ENCODE measurements around the gene FAM98B. TPM values are rescaled to one million over a fixed set of nuclear protein-coding genes. Genes with fewer than 3 reads are reported as not detected.

The FAM98B gene
- total and polyA plus RNA-seq, 2 of the 8 experiments (the other 6 are each of a cell fraction or from before 2014, with no cell fraction given), result 5.9 to 48.4 TPM

- no peak overlapping the region for H2BK120ac ChIP-seq (replicated peaks; ENCODE audit: low read depth, low read length)
- no peak overlapping the region for H3K4ac ChIP-seq (replicated peaks; ENCODE audit: insufficient read length, low read depth, low read length)
- H3K79me2 ChIP-seq (ENCODE audit: control insufficient read depth in 1 of 2, insufficient read depth in 2 of 2, low read length in 2 of 2), result no peaks in the 10 kb centered on the region
- no peak overlapping the region for H4K91ac ChIP-seq (replicated peaks; ENCODE audit: insufficient read length, low read length)
- H2BK20ac ChIP-seq (ENCODE audit: low read length), result no peak overlapping the region
- H3K27me3 ChIP-seq (replicated peaks in 1 of 4; ENCODE audit: control insufficient read depth in 3 of 4, extremely low read depth in 1 of 4, insufficient read depth in 3 of 4, low read length in 3 of 4), result no peaks in the 10 kb centered on the region
- H3K9me3 ChIP-seq (ENCODE audit: insufficient read depth in 2 of 2, low read depth in 1 of 2, low read length in 1 of 2), result no peaks in the 10 kb centered on the region
- H3K9ac ChIP-seq (replicated peaks in 1 of 4; ENCODE audit: extremely low read depth in 1 of 4, low read depth in 3 of 4, low read length in 3 of 4), result no peak overlapping the region
- WGBS, 2 experiments (ENCODE audit: extremely low coverage in 1 of 2, insufficient coverage in 1 of 2, insufficient read length in 1 of 2, insufficient replicate concordance in 2 of 2, low coverage in 1 of 2, low lambda C conversion rate in 2 of 2, missing lambda C conversion rate in 1 of 2), result 92% methylated on average over 6 of the region's 6 CpGs; no CpG with 5 or more reads in 1 of the 2 experiments
- ChIA-PET CTCF (ENCODE audit: partially characterized antibody) (interaction anchor here (1.0 kb wide), 1 partner anchor 165 kb away, joined by 3 read pairs; no protein-coding TSS in a partner anchor), POLR2A (ENCODE audit: partially characterized antibody) (interaction anchor here (1.1 kb wide), 1 partner anchor 34 kb away, joined by 3 read pairs; no protein-coding TSS in a partner anchor)
- no peaks in the 10 kb centered on the region for H3K36me3 ChIP-seq (ENCODE audit: control insufficient read depth in 2 of 4, insufficient read depth in 4 of 4, low read length in 3 of 4)
- FAIRE-seq, result no peak
- no peak overlapping the region for H3K27ac ChIP-seq (ENCODE audit: low read depth, low read length)
- H3K79me1 ChIP-seq (ENCODE audit: low read depth, low read length), result no peaks in the 10 kb centered on the region
- H3K23ac ChIP-seq (ENCODE audit: insufficient read length), result no peak overlapping the region
- no peak overlapping the region for H2AFZ ChIP-seq (ENCODE audit: low read length)
- no peak overlapping the region for H4K8ac ChIP-seq (ENCODE audit: extremely low read depth, insufficient read depth, low read length)
- no peak overlapping the region for H3K56ac ChIP-seq (replicated peaks; ENCODE audit: insufficient read length, low read depth, low read length)
- H4K20me1 ChIP-seq (replicated peaks in 1 of 2; ENCODE audit: control insufficient read depth in 1 of 2, insufficient read depth in 2 of 2, low read length in 2 of 2), result no peaks in the 10 kb centered on the region
- H2BK15ac ChIP-seq (ENCODE audit: low read length), result no peak overlapping the region
- no peak overlapping the region for H2BK12ac ChIP-seq (ENCODE audit: low read depth, low read length)
- no peaks in the 10 kb centered on the region for H3K4me1 ChIP-seq (replicated peaks in 1 of 4; ENCODE audit: control insufficient read depth in 3 of 4, insufficient read depth in 4 of 4, low read length in 3 of 4)
- H3K4me2 ChIP-seq (ENCODE audit: insufficient read depth in 1 of 2, low read depth in 2 of 2, low read length in 2 of 2), result no peak overlapping the region
- no peak overlapping the region for H4K5ac ChIP-seq (ENCODE audit: insufficient read length, low read depth, low read length)
- no peak overlapping the region for H2BK5ac ChIP-seq (ENCODE audit: low read depth, low read length)
- no peak overlapping the region for H3K18ac ChIP-seq (ENCODE audit: extremely low read depth, low read length)
- H3K23me2 ChIP-seq (ENCODE audit: low read depth, low read length), result no peaks in the 10 kb centered on the region
- H3K4me3 ChIP-seq (ENCODE audit: extremely low read depth in 1 of 4, insufficient read depth in 2 of 4, low read depth in 3 of 4, low read length in 4 of 4), result no peak overlapping the region
- H3K14ac ChIP-seq (ENCODE audit: insufficient read length), result no peak overlapping the region
- no peak overlapping the region for H2AK5ac ChIP-seq (ENCODE audit: low read depth, low read length)
- no peak for DNase-seq (ENCODE audit: low read depth in 1 of 2, low spot score in 2 of 2)
- TF ChIP-seq POLR2A (IDR thresholded peaks at IDR 0.05; ENCODE audit: control extremely low read depth in 1 of 2, low read depth in 2 of 2, low read length in 2 of 2) (no peak), PHF8 (conservative IDR thresholded peaks at IDR 0.05; ENCODE audit: low read depth, low read length) (no peak), E2F6 (IDR thresholded peaks at IDR 0.05) (no peak), CREB1 (IDR thresholded peaks at IDR 0.05) (no peak), SP4 (IDR thresholded peaks at IDR 0.05; ENCODE audit: low read length) (no peak), CBX5 (IDR thresholded peaks at IDR 0.05; ENCODE audit: low read depth, low read length) (no peak), ATF2 (IDR thresholded peaks at IDR 0.05; ENCODE audit: low read length) (no peak), TCF12 (IDR thresholded peaks at IDR 0.05; ENCODE audit: low read depth, low read length) (no peak), SIX5 (IDR thresholded peaks at IDR 0.05; ENCODE audit: low read depth, low read length) (no peak), EP300 (IDR thresholded peaks at IDR 0.05; ENCODE audit: borderline replicate concordance in 1 of 2, low read depth in 2 of 2, low read length in 2 of 2) (no peak), TBP (IDR thresholded peaks at IDR 0.05; ENCODE audit: low read depth, low read length) (no peak), CBX8 (IDR thresholded peaks at IDR 0.05; ENCODE audit: borderline replicate concordance, low read depth, low read length) (no peak), CHD1 (IDR thresholded peaks at IDR 0.05; ENCODE audit: low read depth, low read length) (no peak)
Observed at GRCh38 chr15:38525489-38525888, 71.6 kb downstream of the FAM98B start.
